ENCODE measurements around the gene PER1. TPM values are rescaled to one million over a fixed set of nuclear protein-coding genes. Genes with fewer than 3 reads are reported as not detected.

The PER1 gene
- total and polyA plus RNA-seq, 4 donors: 93.5 to 238 (median 129) TPM

GRCh38 chr17:8185582-8186445 is 33.6 kb upstream of the PER1 start:
- Histone ChIP-seq H3K9ac (ENCODE audit: insufficient read depth in 1 of 2, low read length in 2 of 2) (peak overlapping the region; percentile 56 to 96), H3K4me1 (ENCODE audit: control insufficient read depth in 5 of 5, insufficient read depth in 5 of 5, low read length in 5 of 5) (peaks cover 6 to 23% (median 12%) of the 10 kb centered on the region in 5 donors), H3K36me3 (ENCODE audit: control insufficient read depth in 4 of 4, insufficient read depth in 4 of 4, low read length in 4 of 4) (no peaks in the 10 kb centered on the region), H3K4me3 (peak overlapping the region; percentile 70), H3K9me3 (ENCODE audit: control insufficient read depth in 4 of 4, insufficient read depth in 3 of 4, low read length in 3 of 4) (no peaks in the 10 kb centered on the region), H3K27me3 (ENCODE audit: control insufficient read depth in 3 of 3, insufficient read depth in 3 of 3, low read length in 2 of 3) (no peaks in the 10 kb centered on the region), H3K27ac (ENCODE audit: low read depth in 1 of 2, low read length in 1 of 2) (peak overlapping the region; percentile 86 to 89)
- no peak for TF ChIP-seq CTCF (IDR thresholded peaks at IDR 0.05; ENCODE audit: control extremely low read depth, extremely low read depth)
- 0% methylated on average over 44 of the region's 44 CpGs for whole genome bisulfite sequencing, 2 donors
- ATAC-seq (ENCODE audit: insufficient read depth, low FRiP score): no peak
- peak; percentile 90 to 93 (median 91) for DNase-seq

GRCh38 chr17:8176998-8177731 is 25.0 kb upstream of the PER1 start:
- 83 to 90% methylated on average over 19 of the region's 19 CpGs for WGBS, 2 donors
- no peak for TF ChIP-seq CTCF (IDR thresholded peaks at IDR 0.05; ENCODE audit: control extremely low read depth, extremely low read depth)
- H3K27ac ChIP-seq (ENCODE audit: low read depth in 1 of 2, low read length in 1 of 2): peak overlapping the region; percentile 71 to 87
- H3K4me1 ChIP-seq (ENCODE audit: control insufficient read depth in 5 of 5, insufficient read depth in 5 of 5, low read length in 5 of 5): peaks cover 0 to 35% (median 26%) of the 10 kb centered on the region in 5 donors
- peak overlapping the region; percentile 76 to 78 for H3K9ac ChIP-seq (ENCODE audit: insufficient read depth in 1 of 2, low read length in 2 of 2)
- no peaks in the 10 kb centered on the region for H3K9me3 ChIP-seq (ENCODE audit: control insufficient read depth in 4 of 4, insufficient read depth in 3 of 4, low read length in 3 of 4)
- no peaks in the 10 kb centered on the region for H3K36me3 ChIP-seq (ENCODE audit: control insufficient read depth in 4 of 4, insufficient read depth in 4 of 4, low read length in 4 of 4)
- H3K27me3 ChIP-seq (ENCODE audit: control insufficient read depth in 3 of 3, insufficient read depth in 3 of 3, low read length in 2 of 3): no peaks in the 10 kb centered on the region
- H3K4me3 ChIP-seq: peak overlapping the region; percentile 55
- DNase-seq (no peak), ATAC-seq (ENCODE audit: insufficient read depth, low FRiP score) (no peak)

DNA sequence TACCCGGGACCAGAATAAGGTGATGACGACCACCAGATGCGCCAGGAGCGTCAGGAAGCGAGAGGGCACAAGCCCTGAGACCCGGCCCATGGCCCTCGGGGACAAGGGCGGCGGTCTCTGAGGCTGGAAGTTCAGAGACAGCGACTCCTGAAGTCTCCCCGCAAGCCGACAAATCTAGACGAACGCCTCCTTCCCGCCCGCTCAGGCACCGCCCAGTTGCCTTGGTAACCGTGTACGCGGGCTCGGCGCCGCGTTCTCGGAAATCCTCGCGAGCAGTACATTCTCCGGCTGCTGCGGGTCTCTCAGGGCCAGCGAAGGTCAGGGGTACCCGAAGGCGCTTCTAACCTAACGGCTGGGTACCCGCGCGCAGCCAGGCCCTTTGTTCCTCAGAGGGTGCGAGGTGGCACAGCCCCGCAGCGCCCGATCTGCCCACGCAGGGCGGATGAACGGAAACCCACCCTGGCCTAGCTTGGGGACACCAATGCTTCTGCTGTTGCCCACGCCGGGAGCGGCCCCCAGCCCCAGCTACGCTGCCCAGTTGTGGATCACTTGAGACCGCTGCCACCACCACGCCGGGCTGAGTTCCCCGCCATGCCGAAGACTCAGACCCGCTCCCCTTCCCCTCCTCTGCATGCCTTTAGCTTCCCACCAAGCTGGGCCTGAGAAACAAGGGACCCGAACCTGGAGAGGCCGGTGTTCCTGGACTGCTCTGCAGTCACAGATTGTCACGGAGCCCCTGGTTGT is 24.2 kb upstream of the PER1 start, which contains the start of gene TMEM107:
Gene TMEM107, minus strand, starts transcription at position 184 of the 744 bp plus-strand sequence. Its CDS starts 94 bp downstream, at position 90.
- Histone ChIP-seq H3K9me3 (ENCODE audit: control insufficient read depth in 4 of 4, insufficient read depth in 3 of 4, low read length in 3 of 4) (no peaks in the 10 kb centered on the region), H3K9ac (ENCODE audit: insufficient read depth in 1 of 2, low read length in 2 of 2) (peak within 1 kb of the TSS; percentile 78 to 87), H3K36me3 (ENCODE audit: control insufficient read depth in 4 of 4, insufficient read depth in 4 of 4, low read length in 4 of 4) (no peaks in the 10 kb centered on the region), H3K4me1 (ENCODE audit: control insufficient read depth in 5 of 5, insufficient read depth in 5 of 5, low read length in 5 of 5) (peaks cover 0 to 35% (median 26%) of the 10 kb centered on the region in 5 donors), H3K27ac (ENCODE audit: low read depth in 1 of 2, low read length in 1 of 2) (peak within 1 kb of the TSS; percentile 71 to 87), H3K4me3 (peak within 1 kb of the TSS; percentile 55), H3K27me3 (ENCODE audit: control insufficient read depth in 3 of 3, insufficient read depth in 3 of 3, low read length in 2 of 3) (no peaks in the 10 kb centered on the region)
- no peak for TF ChIP-seq CTCF (IDR thresholded peaks at IDR 0.05; ENCODE audit: control extremely low read depth, extremely low read depth)
- ATAC-seq (ENCODE audit: insufficient read depth, low FRiP score): peak; percentile 58
- DNase-seq: peak; percentile 91 to 93 (median 92)
- whole genome bisulfite sequencing, 2 donors: 2 to 3% methylated on average over 56 of the region's 56 CpGs

Measured in lung (tissue), 12 donors.